Right atrium auricular region (tissue), 2 donors: ENCODE data around the gene DNMT3A. TPM values are rescaled to one million over a fixed set of nuclear protein-coding genes. Genes with fewer than 3 reads are reported as not detected.

Experiments used
- DNase-seq: peaks from one replicate; pipeline ENCODE4 v3.0.0-alpha.2; 2019; ENCODE audit warnings: low spot score
- H3K27ac ChIP-seq, 2 donors: fragments of 200-600 bp; sonication (generic); 1 replicate in 1 of 2; 2 replicates in 1 of 2; pipeline ENCODE4 v1.5.1; 2016 to 2019
- H3K27me3 ChIP-seq, 2 donors: fragments of 200-600 bp; sonication (generic); one replicate each; pipeline versions ENCODE4 v1.5.1 to v1.6.0; 2017 to 2019
- H3K36me3 ChIP-seq: fragments of 200-600 bp; sonication (generic); one replicate; pipeline ENCODE4 v1.5.1; 2016
- H3K4me1 ChIP-seq, 2 donors: fragments of 200-600 bp; sonication (generic); one replicate each; pipeline versions ENCODE4 v1.5.1 to v1.6.0; 2017 to 2019
- H3K4me3 ChIP-seq, 2 donors: fragments of 200-600 bp; sonication (generic); 1 replicate in 1 of 2; 2 replicates in 1 of 2; pipeline ENCODE4 v1.5.1; 2017 to 2019; ENCODE audit warnings: mild to moderate bottlenecking in 1 of 2, moderate library complexity in 1 of 2
- H3K9me3 ChIP-seq, 2 donors: fragments of 200-600 bp; sonication (generic); one replicate each; pipeline ENCODE4 v1.5.1; 2019
- CTCF ChIP-seq, 2 donors: fragments of 200-600 bp; sonication (generic); IDR thresholded peaks; one replicate each; pipeline ENCODE4 v1.5.1; 2019; ENCODE audit warnings: antibody characterized with exemption in 2 of 2
- total RNA-seq, 2 donors: library from RNA; depleted of rRNA; stranded (reverse); fragments of >200 nt; gene quantifications; one replicate each; pipeline ENCODE4 v1.1.0, GENCODE V29; 2016

The DNMT3A gene
- total RNA-seq, 2 donors from 2014 or later = 6.0 to 8.1 TPM

GRCh38 chr2:25363733-25364132, 22.0 kb upstream of the DNMT3A start:
- Histone ChIP-seq H3K36me3 (no peaks in the 10 kb centered on the region), H3K27ac (no peak overlapping the region), H3K9me3 (no peaks in the 10 kb centered on the region), H3K4me1 (peaks cover 0 to 6% of the 10 kb centered on the region in 2 donors), H3K4me3 (no peak overlapping the region), H3K27me3 (no peaks in the 10 kb centered on the region)
- no peak for TF ChIP-seq CTCF (IDR thresholded peaks at IDR 0.05)
- no peak for DNase-seq

- Histone ChIP-seq H3K36me3 (no peaks in the 10 kb centered on the region), H3K27ac (peak overlapping the region; percentile 36 to 60), H3K27me3 (no peaks in the 10 kb centered on the region), H3K9me3 (no peaks in the 10 kb centered on the region), H3K4me3 (peak overlapping the region in 1 of 2 donors; percentile 42), H3K4me1 (peaks cover 0 to 6% of the 10 kb centered on the region in 2 donors)
- no peak for TF ChIP-seq CTCF (IDR thresholded peaks at IDR 0.05)
- DNase-seq = no peak
Observed at GRCh38 chr2:25362434-25363145, 20.9 kb upstream of the DNMT3A start.

GRCh38 chr2:25362049-25362433, 20.3 kb upstream of the DNMT3A start:
- H3K4me3 ChIP-seq = peak overlapping the region in 1 of 2 donors; percentile 42
- no peaks in the 10 kb centered on the region for H3K27me3 ChIP-seq
- no peaks in the 10 kb centered on the region for H3K36me3 ChIP-seq
- peaks cover 0 to 6% of the 10 kb centered on the region in 2 donors for H3K4me1 ChIP-seq
- DNase-seq = peak; percentile 93
- TF ChIP-seq CTCF (IDR thresholded peaks at IDR 0.05) = peak; percentile 93 to 98
- H3K9me3 ChIP-seq = no peaks in the 10 kb centered on the region
- peak overlapping the region; percentile 36 to 60 for H3K27ac ChIP-seq

- Histone ChIP-seq H3K27me3 (no peaks in the 10 kb centered on the region), H3K27ac (no peak overlapping the region), H3K36me3 (no peaks in the 10 kb centered on the region), H3K4me3 (peak overlapping the region in 1 of 2 donors; percentile 42), H3K4me1 (peaks cover 0 to 6% of the 10 kb centered on the region in 2 donors), H3K9me3 (no peaks in the 10 kb centered on the region)
- no peak for DNase-seq
- TF ChIP-seq CTCF (IDR thresholded peaks at IDR 0.05) = no peak
Observed at GRCh38 chr2:25361261-25362048, 19.7 kb upstream of the DNMT3A start.

- no peak for DNase-seq
- H3K4me3 ChIP-seq = no peak overlapping the region
- H3K4me1 ChIP-seq = peaks cover 0 to 6% of the 10 kb centered on the region in 2 donors
- no peaks in the 10 kb centered on the region for H3K27me3 ChIP-seq
- no peaks in the 10 kb centered on the region for H3K9me3 ChIP-seq
- H3K36me3 ChIP-seq = no peaks in the 10 kb centered on the region
- TF ChIP-seq CTCF (IDR thresholded peaks at IDR 0.05) = no peak
- no peak overlapping the region for H3K27ac ChIP-seq
Observed at GRCh38 chr2:25358836-25359235, 17.1 kb upstream of the DNMT3A start.
